ENCODE results near the gene SH3RF1. TPM values are rescaled to one million over a fixed set of nuclear protein-coding genes. Genes with fewer than 3 reads are reported as not detected.
"Not testable (repeated sequence)": the region's sequence is repeated elsewhere in the genome, so short reads cannot be mapped to it uniquely, and the experiment has no call there.

SH3RF1 gene
- total RNA-seq, 1 donor from 2014 or later, result 5.0 TPM

GRCh38 chr4:169201222-169202144 lies 69.3 kb downstream of the SH3RF1 start:
- peak; percentile 30 to 67 for DNase-seq (ENCODE audit: low read depth in 2 of 2)

GRCh38 chr4:169200361-169201030 lies 70.3 kb downstream of the SH3RF1 start:
- DNase-seq (ENCODE audit: low read depth in 2 of 2), result no peak

- no peak for DNase-seq (ENCODE audit: low read depth in 2 of 2)
Observed at GRCh38 chr4:169199184-169199583, 71.6 kb downstream of the SH3RF1 start.

- no peak for DNase-seq (ENCODE audit: low read depth in 2 of 2)
Observed at GRCh38 chr4:169198167-169198566, 72.6 kb downstream of the SH3RF1 start.

GRCh38 chr4:169197206-169197605 lies 73.5 kb downstream of the SH3RF1 start:
- not testable (repeated sequence) for DNase-seq (ENCODE audit: low read depth in 2 of 2)

GRCh38 chr4:169195032-169195431 lies 75.7 kb downstream of the SH3RF1 start:
- no peak for DNase-seq (ENCODE audit: low read depth in 2 of 2)

GRCh38 chr4:169189968-169190367 lies 80.8 kb downstream of the SH3RF1 start:
- DNase-seq (ENCODE audit: low read depth in 2 of 2), result not testable (repeated sequence)

GRCh38 chr4:169189372-169189771 lies 81.4 kb downstream of the SH3RF1 start:
- DNase-seq (ENCODE audit: low read depth in 2 of 2), result no peak

GRCh38 chr4:169188204-169188603 lies 82.6 kb downstream of the SH3RF1 start:
- DNase-seq (ENCODE audit: low read depth in 2 of 2), result no peak

GRCh38 chr4:169185133-169185956 lies 85.4 kb downstream of the SH3RF1 start:
- no peak for DNase-seq (ENCODE audit: low read depth in 2 of 2)

- no peak for DNase-seq (ENCODE audit: low read depth in 2 of 2)
Observed at GRCh38 chr4:169184686-169185085, 86.1 kb downstream of the SH3RF1 start.

- DNase-seq (ENCODE audit: low read depth in 2 of 2), result no peak
Observed at GRCh38 chr4:169184236-169184635, 86.5 kb downstream of the SH3RF1 start.

- no peak for DNase-seq (ENCODE audit: low read depth in 2 of 2)
Observed at GRCh38 chr4:169183581-169183980, 87.2 kb downstream of the SH3RF1 start.

GRCh38 chr4:169179609-169180521 lies 90.9 kb downstream of the SH3RF1 start:
- no peak for DNase-seq (ENCODE audit: low read depth in 2 of 2)

- not testable (repeated sequence) for DNase-seq (ENCODE audit: low read depth in 2 of 2)
Observed at GRCh38 chr4:169178092-169178491, 92.7 kb downstream of the SH3RF1 start.

- no peak for DNase-seq (ENCODE audit: low read depth in 2 of 2)
Observed at GRCh38 chr4:169175476-169175875, 95.3 kb downstream of the SH3RF1 start.

- no peak for DNase-seq (ENCODE audit: low read depth in 2 of 2)
Observed at GRCh38 chr4:169175035-169175434, 95.7 kb downstream of the SH3RF1 start.

GRCh38 chr4:169174247-169174646 lies 96.5 kb downstream of the SH3RF1 start:
- no peak for DNase-seq (ENCODE audit: low read depth in 2 of 2)

- no peak for DNase-seq (ENCODE audit: low read depth in 2 of 2)
Observed at GRCh38 chr4:169167957-169168858, 102.5 kb downstream of the SH3RF1 start.

Data from dermis microvascular lymphatic vessel endothelial cell (primary cell).